Mesothelial cell of epicardium (in vitro differentiated cells): ENCODE results near the gene STH. TPM values are rescaled to one million over a fixed set of nuclear protein-coding genes. Genes with fewer than 3 reads are reported as not detected.

ENCODE experiments used
- DNase-seq, 2 experiments: peaks; one replicate each; pipeline ENCODE4 v3.0.0; 2021; ENCODE audit warnings: low spot score in 2 of 2; ENCODE audit not compliant: unreplicated experiment in 2 of 2
- H3K27ac Mint-ChIP-seq: 2 replicates; pipeline ENCODE4 v1.8.0; 2021; ENCODE audit warnings: mixed read lengths
- H3K27me3 Mint-ChIP-seq: 2 replicates; pipeline ENCODE4 v1.8.0; 2021; ENCODE audit warnings: low read depth, mixed read lengths
- H3K36me3 Mint-ChIP-seq: 2 replicates; pipeline ENCODE4 v1.8.0; 2021; ENCODE audit warnings: mixed read lengths
- H3K4me1 Mint-ChIP-seq: 2 replicates; pipeline ENCODE4 v1.8.0; 2021; ENCODE audit warnings: mixed read lengths
- H3K4me3 Mint-ChIP-seq: 2 replicates; pipeline ENCODE4 v1.8.0; 2021; ENCODE audit warnings: mild to moderate bottlenecking, moderate library complexity, mixed read lengths
- H3K9me3 Mint-ChIP-seq: 2 replicates; pipeline ENCODE4 v1.8.0; 2021; ENCODE audit warnings: mixed read lengths
- total RNA-seq: library from RNA; stranded (reverse); gene quantifications from 3 replicates; pipeline ENCODE4 v1.2.1, GENCODE V29; 2021
- TF ChIP-seq, protein P1 (sequence below): fragments of 200-600 bp; sonication (generic); IDR thresholded peaks from one replicate; pipeline ENCODE4 v1.5.0; 2021; ENCODE audit warnings: antibody characterized with exemption; ENCODE audit not compliant: unreplicated experiment

Gene STH
- total RNA-seq, 1 donor from 2014 or later: not detected

- Mint-ChIP-seq H3K4me3 (no peak overlapping the region), H3K9me3 (no peaks in the 10 kb centered on the region), H3K27me3 (peaks cover 2% of the 10 kb centered on the region), H3K36me3 (no peaks in the 10 kb centered on the region), H3K27ac (no peak overlapping the region), H3K4me1 (no peaks in the 10 kb centered on the region)
- TF ChIP-seq, protein P1, sequence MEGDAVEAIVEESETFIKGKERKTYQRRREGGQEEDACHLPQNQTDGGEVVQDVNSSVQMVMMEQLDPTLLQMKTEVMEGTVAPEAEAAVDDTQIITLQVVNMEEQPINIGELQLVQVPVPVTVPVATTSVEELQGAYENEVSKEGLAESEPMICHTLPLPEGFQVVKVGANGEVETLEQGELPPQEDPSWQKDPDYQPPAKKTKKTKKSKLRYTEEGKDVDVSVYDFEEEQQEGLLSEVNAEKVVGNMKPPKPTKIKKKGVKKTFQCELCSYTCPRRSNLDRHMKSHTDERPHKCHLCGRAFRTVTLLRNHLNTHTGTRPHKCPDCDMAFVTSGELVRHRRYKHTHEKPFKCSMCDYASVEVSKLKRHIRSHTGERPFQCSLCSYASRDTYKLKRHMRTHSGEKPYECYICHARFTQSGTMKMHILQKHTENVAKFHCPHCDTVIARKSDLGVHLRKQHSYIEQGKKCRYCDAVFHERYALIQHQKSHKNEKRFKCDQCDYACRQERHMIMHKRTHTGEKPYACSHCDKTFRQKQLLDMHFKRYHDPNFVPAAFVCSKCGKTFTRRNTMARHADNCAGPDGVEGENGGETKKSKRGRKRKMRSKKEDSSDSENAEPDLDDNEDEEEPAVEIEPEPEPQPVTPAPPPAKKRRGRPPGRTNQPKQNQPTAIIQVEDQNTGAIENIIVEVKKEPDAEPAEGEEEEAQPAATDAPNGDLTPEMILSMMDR: no peak
- no peak for DNase-seq
Measured at GRCh38 chr17:45958307-45958706, 40.7 kb upstream of the STH start.

- DNase-seq: no peak
- no peak overlapping the region for H3K27ac Mint-ChIP-seq
- no peaks in the 10 kb centered on the region for H3K36me3 Mint-ChIP-seq
- H3K9me3 Mint-ChIP-seq: no peaks in the 10 kb centered on the region
- H3K27me3 Mint-ChIP-seq: peaks cover 2% of the 10 kb centered on the region
- peaks cover 5% of the 10 kb centered on the region for H3K4me1 Mint-ChIP-seq
- no peak overlapping the region for H3K4me3 Mint-ChIP-seq
- TF ChIP-seq, protein P1: no peak
Measured at GRCh38 chr17:45958994-45959665, 39.9 kb upstream of the STH start.

- TF ChIP-seq, protein P1: no peak
- Mint-ChIP-seq H3K27me3 (peaks cover 1% of the 10 kb centered on the region), H3K9me3 (no peaks in the 10 kb centered on the region), H3K27ac (no peak overlapping the region), H3K4me3 (no peak overlapping the region), H3K36me3 (no peaks in the 10 kb centered on the region), H3K4me1 (peaks cover 5% of the 10 kb centered on the region)
- DNase-seq: no peak
Measured at GRCh38 chr17:45960311-45960710, 38.7 kb upstream of the STH start.

- DNase-seq: no peak
- no peak overlapping the region for H3K27ac Mint-ChIP-seq
- peaks cover 11% of the 10 kb centered on the region for H3K4me1 Mint-ChIP-seq
- TF ChIP-seq, protein P1: no peak
- H3K36me3 Mint-ChIP-seq: no peaks in the 10 kb centered on the region
- H3K27me3 Mint-ChIP-seq: peaks cover 6% of the 10 kb centered on the region
- no peaks in the 10 kb centered on the region for H3K9me3 Mint-ChIP-seq
- no peak overlapping the region for H3K4me3 Mint-ChIP-seq
Measured at GRCh38 chr17:45961206-45961605, 37.8 kb upstream of the STH start.

GRCh38 chr17:45962221-45962972 is 36.7 kb upstream of the STH start:
- DNase-seq: no peak
- peaks cover 11% of the 10 kb centered on the region for H3K4me1 Mint-ChIP-seq
- no peaks in the 10 kb centered on the region for H3K36me3 Mint-ChIP-seq
- no peak overlapping the region for H3K4me3 Mint-ChIP-seq
- no peak overlapping the region for H3K27ac Mint-ChIP-seq
- TF ChIP-seq, protein P1: no peak
- H3K27me3 Mint-ChIP-seq: peaks cover 12% of the 10 kb centered on the region
- no peaks in the 10 kb centered on the region for H3K9me3 Mint-ChIP-seq
